Hepatocyte (in vitro differentiated cells): Measurements from ENCODE around the gene EPB41L4B.

ENCODE experiments used
- CTCF ChIP-seq: fragments of 200-600 bp; sonication (generic); IDR thresholded peaks from 2 replicates; pipeline ENCODE4 v1.5.1; 2016; ENCODE audit warnings: antibody characterized with exemption, mild to moderate bottlenecking; ENCODE audit not compliant: poor library complexity
- EZH2 ChIP-seq: fragments of 200-600 bp; sonication (generic); IDR thresholded peaks from 2 replicates; pipeline ENCODE4 v1.6.1; 2016; ENCODE audit warnings: antibody characterized with exemption, mild to moderate bottlenecking, borderline replicate concordance
- EZH2phosphoT487 ChIP-seq: fragments of 200-600 bp; sonication (generic); IDR thresholded peaks from one replicate; pipeline ENCODE4 v1.6.1; 2018; ENCODE audit warnings: antibody characterized with exemption, mild to moderate bottlenecking, low read depth, moderate library complexity; ENCODE audit not compliant: unreplicated experiment, severe bottlenecking

DNA sequence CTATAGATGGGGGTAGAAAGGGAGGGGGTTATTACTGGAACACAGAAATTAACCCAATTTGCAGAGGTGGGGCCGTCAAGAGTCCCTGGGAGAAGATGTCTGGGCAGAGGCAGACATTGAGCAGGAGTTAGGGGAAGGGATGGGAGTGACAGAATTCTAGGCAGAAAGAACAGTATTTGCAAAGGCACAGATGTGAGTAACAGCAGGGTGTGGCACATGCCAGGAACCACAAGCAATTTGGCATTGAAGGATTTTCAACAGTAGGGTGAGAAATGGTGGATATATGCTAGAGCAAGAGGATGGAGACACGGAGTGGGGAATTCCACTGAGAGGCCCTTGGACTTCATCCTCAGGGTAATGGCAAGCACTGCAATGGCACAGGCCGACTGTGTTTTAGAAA is 82.2 kb downstream of the EPB41L4B start:
- no peak for TF ChIP-seq EZH2phosphoT487
- TF ChIP-seq CTCF: no peak
- TF ChIP-seq EZH2: no peak
